Ovary (tissue), 3 donors: ENCODE measurements around the gene C12orf75.

Experiments used
- CTCF ChIP-seq, 3 donors: fragments of 450-650 bp in 2 of 3; fragments of 200-600 bp in 1 of 3; IDR thresholded peaks; one replicate each; pipeline versions ENCODE4 v1.5.1 to v1.8.0; 2016 to 2022; ENCODE audit warnings: antibody characterized with exemption in 3 of 3, mild to moderate bottlenecking in 1 of 3
- EP300 ChIP-seq: sonication (generic); formaldehyde crosslinking; IDR thresholded peaks from one replicate; pipeline ENCODE4 v1.6.1; 2017; ENCODE audit warnings: antibody characterized with exemption
- POLR2A ChIP-seq: fragments of 450-650 bp; IDR thresholded peaks from one replicate; pipeline ENCODE4 v1.6.1; 2017; ENCODE audit warnings: antibody characterized with exemption, mild to moderate bottlenecking, moderate library complexity
- donor health status: DM: no; HTN: no; CAD: no.

- TF ChIP-seq CTCF (IDR thresholded peaks at IDR 0.05) (no peak), POLR2A (no peak), EP300 (no peak)
These were observed 18.1 kb downstream of the C12orf75 start for GRCh38 chr12:105348561-105348960.
